GM21825 (cell line): ENCODE data around the gene FZD8.

Source experiments
- ATAC-seq: cut with Tn5 transposase; IDR thresholded peaks from one replicate; pipeline ENCODE4 v1.9.1; 2021; ENCODE audit warnings: mild to moderate bottlenecking, moderate library complexity; ENCODE audit not compliant: unreplicated experiment

Gene FZD8

DNA sequence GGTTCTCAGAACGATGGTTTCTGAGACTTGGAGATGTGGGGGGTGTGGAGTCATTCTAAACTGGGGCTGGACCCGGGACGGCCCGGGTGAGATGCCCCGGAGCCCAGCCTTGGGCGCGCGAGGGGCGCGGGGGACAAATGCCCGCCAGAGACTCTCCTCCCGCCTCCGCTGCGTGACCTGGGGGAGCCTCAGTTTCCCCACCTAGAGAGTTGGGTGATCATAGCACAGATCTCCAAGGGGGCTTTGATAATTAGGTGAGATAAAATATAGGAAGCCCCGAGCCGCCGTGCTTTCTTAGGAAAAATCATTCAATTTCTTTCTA is 658 bp upstream of the FZD8 start:
- ATAC-seq, result no peak

DNA sequence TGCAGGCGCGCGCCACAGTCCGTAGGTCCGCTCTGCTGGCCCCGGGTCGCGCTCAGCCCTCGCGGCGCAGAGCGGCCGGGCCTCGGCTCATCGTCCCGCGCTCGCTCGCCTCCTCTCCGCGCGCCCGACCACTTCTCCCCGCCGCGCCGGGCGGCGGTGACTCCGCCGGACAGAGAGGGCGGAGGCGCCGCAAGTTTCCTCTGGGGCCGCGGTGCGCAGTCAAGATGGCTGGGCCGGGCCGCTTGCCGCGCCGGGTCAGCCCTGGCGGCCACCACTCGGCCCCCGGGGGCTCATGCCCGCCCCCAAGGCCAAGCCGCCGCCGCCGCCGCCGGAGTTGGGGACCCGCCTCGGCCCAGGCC is 441 bp downstream of the FZD8 start:
- peak; percentile 16 for ATAC-seq

DNA sequence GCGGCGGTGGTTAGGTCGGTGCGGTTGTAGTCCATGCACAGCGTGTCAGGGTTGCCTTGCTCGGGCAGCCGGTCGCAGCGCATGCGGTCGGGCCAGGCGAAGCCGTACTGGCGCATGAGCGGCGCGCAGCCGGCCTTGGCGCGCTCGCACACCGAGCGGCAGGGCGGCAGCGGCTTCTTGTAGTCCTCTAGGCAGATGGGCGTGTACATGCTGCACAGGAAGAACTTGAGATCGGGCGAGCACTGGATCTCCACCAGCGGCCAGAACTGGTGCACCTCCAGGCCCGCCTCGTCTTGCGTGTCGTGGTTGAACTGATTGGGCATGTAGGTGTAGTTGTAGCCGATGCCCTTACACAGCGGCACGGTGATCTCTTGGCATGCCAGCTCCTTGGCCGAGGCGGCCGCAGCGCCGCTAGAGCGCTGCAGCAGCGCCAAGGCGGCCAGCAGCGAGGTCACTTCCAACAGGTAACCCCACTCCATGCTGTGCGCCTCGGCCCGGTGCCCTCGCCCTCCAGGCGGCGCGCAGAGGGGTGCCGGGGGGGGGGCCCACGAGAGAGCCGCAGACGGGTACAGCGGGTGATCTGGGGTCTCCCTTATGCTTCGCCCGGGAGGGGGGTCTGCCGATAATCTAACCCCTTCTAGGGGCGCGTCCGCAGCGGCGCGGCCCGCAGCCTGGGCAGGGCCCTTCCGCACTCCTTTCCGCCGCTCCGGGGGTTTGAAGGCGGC is 983 bp downstream of the FZD8 start:
- ATAC-seq, result peak; percentile 30

DNA sequence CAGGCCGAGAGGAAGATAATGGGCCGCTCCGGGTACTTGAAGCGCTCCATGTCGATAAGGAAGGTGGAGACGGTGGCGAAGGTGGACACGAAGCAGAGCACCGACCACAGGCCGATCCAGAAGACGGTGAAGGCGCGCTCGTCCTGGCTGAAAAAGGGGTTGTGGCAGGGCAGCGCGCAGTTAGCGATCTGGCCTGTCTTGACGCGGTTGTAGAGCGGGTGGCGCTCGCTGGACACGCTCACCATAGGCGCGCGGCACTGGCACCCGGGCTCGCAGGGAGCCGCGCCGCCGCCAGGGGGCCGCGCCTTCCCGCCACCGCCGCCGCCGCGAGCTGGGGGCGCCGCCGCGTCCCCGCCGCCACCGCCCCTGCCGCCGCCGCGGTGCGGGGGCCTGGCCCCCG is 1.6 kb downstream of the FZD8 start:
- ATAC-seq, result peak; percentile 30

DNA sequence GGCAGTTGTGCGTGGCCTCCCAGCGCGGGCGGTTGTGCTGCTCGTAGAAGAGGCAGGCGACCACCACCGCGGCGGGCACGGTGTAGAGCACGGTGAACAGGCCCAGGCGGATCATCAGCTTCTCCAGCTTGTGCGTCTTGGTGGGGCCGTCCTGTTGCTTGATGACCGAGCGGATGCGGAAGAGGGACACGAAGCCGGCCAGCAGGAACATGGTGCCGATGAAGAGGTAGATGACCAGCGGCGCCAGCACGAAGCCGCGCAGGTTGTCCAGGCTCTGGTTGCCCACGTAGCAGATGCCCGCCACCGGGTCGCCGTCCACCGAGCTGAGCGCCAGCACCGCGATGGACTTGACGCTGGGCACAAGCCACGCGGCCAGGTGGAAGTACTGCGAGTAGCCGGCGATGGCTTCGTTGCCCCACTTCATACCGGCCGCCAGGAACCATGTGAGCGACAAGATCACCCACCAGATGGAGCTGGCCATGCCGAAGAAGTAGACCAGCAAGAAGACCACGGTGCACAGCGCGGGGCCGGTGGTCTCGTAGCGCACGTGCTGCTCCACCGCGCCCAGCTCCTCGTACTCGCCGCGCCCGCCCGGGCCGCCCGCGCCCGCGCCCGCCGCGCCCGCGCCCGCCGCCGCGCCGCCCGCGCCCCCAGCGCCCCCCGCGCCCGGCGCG is 2.2 kb downstream of the FZD8 start:
- ATAC-seq, result no peak

DNA sequence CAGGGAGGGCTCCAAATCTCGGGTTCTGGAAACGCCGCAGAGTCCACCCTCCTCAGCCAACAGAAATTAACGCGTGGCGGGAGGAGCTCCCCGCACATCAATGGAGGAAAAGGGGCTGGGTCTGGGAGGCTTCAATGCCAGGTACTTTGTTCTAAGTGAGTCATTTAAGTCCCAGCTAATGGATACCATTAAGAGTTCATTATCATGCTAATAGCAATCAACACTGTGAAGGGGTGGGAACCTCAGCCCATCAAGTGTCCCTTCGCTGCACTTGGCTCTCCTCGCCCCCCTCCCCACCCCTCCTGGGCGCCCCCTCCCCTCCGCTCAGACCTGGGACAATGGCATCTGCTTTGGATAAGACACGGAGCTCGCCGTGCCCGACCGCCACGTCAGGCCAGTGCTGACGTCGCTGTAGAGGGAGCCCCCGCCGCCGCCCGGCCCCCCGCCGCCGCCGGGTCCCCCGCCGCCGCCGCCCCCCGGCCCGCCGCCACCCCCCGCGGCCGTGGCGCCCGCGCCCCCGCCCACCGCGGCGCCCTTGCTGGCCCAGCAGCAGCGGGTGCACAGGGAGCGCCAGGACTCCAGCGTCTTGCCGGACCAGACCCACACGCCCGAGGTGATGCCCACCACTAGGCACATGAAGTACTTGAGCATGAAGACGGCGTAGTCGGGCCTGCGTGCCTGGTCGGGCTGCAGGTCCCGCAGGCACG is 2.9 kb downstream of the FZD8 start:
- no peak for ATAC-seq

DNA sequence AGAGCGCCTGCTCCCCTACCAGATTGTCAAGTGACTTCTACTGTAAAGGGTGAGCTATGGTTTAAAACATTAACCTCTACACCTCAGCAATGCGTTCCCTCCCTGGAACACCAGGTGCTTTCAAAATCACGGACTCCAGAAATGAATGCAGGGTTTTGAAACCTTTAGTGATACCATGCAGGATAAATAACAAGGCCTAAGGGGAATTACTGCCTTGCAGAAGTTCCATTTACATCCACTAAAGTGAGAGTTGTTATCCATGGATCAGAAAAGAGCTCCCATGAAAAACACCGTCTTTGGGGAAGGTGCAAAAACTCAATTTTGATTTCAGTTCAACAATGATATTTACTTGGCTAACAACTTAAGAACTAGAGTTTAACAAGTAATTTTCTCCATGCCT is 4.0 kb downstream of the FZD8 start:
- no peak for ATAC-seq

DNA sequence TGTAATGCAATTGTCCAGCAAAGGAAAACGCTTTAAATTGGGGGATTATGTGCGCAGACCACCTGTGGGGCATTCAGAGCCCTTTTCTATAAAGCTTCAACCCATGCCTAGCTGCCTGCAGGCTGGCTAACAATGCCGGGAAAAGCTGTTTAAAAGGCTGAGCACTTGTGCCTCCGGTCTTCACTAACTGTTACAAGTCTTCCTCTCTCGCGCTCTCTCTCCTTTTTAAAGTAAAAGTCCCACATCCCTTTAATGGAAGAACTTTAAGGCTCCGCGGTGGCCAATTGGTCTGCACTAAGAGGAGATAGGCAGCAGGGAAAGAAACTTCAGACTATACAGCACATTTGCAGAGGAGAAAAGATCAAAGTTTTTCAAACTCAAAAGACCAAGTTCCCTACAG is 4.6 kb downstream of the FZD8 start:
- no peak for ATAC-seq

DNA sequence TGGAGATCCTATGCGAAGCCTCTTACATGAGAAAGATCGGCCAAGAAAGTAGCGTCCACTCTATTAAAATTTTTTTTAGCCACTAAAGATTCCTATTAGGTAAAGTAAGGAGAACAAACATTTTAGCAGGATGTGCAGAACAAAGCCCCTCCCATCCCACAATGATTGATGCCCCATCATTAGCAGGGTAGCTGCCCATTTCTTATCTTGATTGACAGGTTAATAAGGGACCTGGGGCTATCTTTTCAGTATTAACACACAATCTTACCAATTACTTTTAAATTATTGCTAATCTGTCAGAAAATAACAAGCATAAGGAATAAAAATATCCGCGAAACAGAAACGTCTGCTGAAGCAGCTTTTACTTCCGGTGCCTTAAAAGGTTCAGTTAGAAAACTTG is 5.1 kb downstream of the FZD8 start:
- no peak for ATAC-seq

DNA sequence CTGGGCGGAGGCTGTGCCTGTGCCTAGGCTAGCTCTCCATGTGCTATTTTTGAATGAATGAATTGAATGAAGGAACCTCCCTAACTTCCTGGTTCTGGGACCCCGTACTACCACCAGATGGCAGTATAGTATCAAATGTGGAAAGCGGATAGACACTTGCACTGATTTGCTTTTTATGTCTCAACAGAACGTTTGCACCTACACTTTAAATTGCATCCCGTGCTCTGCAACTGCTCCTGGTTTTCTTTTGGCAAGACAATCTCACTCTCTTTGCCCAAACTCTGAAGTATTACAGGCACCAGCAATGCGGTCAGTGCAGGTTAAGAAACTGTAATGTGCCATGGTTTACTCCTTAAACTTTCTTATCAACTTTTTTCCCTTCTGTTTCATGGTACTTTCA is 6.5 kb downstream of the FZD8 start:
- ATAC-seq, result peak; percentile 55

DNA sequence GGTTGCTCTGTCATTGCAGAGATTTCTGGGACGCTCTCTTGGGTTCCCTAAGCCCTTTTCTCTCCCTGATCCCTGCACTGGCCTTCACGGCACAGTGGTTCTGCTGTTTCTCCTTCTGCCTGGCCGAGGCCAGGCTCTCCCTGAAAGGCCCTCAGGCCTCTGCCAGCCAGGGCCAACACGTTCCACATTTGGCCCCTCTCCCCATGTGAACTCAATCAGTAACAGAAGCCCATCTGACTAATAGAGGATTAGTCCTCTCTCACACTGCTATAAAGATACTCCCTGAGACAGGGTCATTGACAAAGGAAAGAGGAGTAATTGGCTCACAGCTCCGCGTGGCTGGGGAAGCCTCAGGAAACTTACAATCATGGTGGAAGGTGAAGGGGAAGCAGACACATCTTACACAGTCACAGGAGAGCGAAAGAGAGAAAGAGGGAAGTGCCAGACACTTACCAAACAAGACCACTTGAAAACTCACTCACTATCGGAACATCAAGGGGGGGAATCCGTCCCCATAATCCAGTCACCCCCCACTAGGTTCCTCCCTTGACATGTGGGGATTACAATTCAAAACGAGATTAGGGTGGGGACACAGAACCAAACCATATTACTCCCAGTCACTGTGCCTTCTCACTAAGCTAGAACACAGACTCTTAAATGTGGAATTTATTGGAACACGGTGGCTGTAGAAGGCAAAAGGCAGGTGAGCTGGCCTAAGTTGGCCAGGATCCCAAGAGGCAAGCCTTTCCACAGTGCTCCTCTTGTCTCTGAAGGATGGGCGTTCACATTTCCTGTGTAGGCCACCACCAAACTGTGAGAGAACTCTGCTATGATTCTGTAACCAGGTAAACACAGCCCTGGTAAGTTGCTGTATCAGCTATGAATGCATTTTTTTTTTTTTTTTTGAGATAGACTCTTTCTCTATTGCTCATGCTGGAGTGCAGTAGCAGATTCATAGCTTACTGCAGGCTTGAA is 8.8 kb downstream of the FZD8 start:
- no peak for ATAC-seq

DNA sequence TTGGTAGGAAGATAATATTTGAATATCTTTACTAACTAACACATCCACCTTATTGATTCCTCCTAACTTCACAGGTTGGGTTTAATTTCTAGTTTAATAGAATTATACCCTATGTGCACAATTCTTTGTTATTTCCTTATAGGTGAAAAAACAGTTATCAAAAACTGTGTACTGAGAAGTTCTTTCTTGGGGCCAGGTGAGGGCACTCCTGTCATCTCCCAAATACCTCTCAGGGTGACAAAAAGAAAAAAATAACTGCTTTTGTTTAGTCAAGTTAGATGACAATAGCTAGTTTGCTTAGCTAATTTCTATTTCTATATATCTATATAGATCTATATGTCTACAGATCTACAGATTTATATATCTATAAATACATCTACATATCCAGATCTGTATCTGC is 10.1 kb downstream of the FZD8 start:
- ATAC-seq, result no peak

DNA sequence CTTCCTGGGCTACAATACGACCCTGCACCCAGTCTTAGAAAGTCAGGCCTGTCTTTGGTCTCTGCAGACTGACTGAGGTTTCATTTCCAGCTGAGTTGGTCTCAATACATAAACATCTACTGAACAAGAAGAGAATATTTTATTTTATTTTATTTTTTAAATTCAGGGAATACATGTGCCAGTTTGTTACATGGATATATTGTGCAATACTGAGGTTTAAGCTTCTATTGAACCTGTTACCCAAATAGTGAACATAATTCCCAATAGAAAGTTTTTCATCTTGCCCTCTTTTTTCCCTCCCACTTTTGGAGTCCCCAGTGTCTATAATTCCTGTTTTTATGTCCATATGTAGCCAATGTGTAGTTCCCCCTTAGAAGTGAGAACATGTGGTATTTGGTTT is 10.7 kb downstream of the FZD8 start:
- ATAC-seq, result no peak

DNA sequence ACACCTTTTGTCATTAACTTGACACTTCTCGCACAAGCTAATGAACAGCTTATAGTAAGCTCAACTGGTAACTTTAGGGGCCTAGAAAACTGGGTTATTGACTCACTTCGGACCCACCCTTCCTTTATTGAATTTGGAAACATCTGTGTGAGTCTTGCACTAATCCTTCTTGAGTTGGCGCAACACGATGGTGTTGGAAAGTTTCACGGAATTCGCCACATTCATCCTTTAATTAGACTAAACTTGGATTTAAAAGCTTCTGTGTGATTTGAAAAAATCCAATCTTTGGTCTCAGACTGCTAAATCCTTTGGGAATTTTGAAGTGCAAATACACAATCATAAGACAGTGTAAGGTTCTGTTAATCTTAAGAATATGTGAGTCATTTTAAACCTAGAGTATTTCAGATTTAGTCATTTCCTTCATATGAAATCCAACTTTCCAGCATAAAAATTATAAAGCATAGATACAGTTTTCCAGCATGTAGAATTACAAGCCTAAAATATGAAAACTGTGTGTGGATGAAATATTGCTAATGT is 15.1 kb downstream of the FZD8 start:
- no peak for ATAC-seq

DNA sequence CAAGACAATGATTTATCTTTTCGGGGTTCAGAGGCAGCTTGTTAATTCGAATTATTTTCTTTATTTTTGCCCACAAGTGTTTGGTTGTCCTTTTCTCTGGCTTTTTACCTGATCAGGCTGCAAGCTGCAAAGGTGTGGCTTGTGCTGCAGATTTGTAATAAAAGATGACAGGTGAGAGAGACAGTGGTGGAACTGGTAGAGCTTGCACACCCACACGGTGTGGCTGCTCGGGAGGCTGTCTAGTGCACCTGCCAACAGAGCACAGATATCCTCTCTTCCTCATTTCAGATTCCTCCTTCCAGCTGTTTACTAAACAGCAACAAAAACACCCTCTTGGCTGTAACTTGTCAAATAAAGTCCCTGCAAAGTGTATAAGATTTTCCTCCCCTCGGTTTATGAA is 27.8 kb downstream of the FZD8 start:
- ATAC-seq, result no peak

DNA sequence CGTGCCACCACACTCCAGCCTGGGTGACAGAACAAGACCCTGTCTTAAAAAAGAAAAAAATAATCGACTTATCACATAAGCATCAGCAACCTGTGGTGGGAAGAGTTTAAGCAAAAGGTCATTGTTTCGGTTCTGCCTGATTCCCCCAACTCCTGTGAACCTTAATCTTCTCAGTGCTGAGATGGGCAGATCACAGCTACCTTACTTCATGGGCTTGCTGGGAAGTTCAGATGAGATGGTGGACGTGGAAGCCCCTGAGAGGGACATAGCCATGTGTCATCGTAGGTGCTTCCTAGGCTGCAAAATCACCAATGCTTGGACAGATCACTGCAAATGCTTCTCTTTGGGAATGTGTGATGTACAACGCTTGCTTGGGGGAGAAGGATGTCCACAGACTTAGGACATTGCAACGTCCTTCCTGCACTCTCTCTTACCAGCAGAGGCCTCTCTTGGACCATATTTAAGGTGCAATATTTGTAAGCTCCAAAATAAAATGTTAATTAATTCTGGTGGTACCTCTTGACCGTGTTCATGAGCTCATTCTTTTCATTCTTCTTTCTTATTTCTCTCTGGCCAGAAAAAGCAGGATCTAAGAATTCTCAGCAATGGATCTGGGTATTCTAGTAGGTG is 28.4 kb downstream of the FZD8 start:
- no peak for ATAC-seq

DNA sequence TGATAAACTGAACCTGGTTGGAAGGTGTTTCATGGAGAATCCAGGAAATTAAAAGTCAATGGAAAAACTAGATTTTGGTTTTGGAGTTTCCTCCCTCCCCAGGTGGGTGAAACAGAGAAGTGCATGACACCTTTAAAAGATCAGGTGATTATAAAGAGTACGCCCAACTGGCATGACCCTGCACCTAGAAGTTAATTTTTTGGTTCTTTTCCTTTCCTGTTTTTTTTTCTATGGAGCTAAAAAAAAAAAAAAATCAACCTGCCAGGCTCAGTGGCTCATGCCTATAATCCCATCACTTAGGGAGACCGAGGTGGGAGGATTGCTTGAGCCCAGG is 29.0 kb downstream of the FZD8 start:
- no peak for ATAC-seq

DNA sequence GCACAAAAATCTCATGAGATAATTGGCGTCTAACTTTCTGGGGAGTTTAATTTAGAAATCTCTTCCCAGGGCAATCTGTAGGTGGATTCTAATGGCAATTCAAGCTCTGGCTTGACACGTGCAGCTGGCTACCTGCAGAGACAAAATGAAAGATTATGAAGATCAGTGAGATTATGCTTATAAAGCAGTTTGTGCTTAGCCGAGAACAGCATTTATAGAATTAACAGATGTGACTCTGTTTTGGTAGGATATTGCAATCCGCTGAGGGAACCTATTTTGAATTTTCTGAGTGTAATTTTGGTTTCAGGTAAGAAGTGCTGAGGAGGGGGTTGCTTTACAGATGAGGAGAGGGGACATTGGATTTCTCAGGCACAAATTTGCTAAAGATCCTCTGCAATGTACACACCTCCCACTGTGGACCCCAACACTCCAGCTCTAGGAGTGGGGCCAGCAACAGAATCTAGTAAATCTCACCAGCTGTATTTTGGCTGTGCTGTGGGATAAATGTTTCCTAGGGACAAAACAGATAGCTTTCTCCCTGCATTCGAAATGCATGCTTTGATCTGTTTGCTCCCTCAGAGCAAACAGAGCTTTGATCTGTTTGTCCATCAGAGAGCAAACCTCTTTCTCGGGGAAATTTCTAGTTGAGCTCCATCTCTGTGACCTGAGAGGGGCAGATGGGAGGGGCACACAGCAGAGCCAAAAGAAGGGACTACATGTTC is 29.6 kb downstream of the FZD8 start:
- no peak for ATAC-seq

DNA sequence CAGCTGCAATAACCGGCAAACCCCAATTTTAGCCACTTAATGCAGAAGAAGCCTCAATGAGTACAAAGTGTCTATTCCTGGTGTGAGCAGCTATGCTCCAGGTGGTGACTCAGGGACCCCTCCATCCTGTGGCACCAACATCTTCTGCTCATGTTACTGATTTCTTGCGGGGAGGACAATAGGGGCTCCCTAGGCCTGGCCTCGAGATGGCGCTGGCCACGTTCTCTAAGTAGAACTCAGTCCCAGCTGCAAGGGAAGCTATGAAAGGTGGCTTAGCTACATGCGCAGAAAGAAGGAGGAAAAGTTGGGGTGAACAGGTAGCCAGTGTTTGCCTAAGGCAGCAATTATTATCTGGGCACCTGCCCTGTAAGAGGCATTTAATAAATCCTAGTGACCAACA is 30.3 kb downstream of the FZD8 start:
- no peak for ATAC-seq

DNA sequence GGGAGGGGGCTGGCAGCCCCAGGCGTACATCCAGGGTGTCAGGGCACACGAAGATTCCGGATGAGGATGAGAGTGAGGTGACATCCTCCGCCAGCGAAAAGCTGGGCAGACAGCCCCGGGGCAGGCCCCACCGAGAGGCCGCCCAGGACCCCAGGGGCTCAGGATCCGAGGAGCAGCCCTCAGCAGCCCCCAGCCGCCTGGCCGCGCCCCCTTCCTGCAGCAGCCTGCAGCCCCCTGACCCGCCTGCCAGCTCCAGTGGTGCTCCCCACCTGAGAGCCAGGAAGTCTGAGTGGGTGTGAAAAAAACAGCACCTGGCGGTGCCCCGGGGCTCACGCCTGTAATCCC is 33.8 kb downstream of the FZD8 start:
- no peak for ATAC-seq
